Hepatic stellate cell (primary cell): ENCODE data around the gene SMOC2.

Experiments used
- DNase-seq: peaks from one replicate; pipeline ENCODE4 v3.0.0; 2011; ENCODE audit warnings: low spot score

The SMOC2 gene

DNA sequence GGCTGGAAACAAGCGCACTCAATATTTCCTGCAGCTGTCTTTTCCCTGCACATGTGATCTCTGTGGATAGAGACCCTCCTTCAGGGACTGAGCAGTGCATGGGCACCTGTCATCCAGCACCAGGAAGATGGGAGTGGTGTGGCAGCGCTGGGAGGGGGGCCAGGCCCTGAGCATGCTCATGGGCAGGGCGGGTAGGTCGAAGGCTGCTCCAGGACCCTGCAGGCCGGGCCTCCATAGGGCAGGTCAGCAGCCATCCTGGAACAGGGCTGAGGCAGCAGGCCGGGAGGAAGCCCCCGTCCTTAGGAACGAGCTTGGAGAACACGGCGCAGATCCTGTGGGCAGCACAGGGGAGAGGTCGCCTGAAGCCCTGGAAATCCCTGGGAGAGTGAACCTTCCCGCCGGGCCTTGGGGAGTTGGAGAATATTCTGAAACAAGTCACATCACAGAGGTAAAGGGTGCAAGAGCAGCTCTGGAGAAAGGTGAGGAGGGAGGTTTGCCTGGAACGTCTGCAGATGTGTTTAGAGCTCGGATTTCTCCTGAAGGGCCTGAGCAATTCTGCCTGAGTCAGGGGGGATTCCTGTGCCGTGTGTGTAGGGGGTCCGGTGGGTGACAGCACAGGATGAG, 133.2 kb downstream of the SMOC2 start:
- no peak for DNase-seq

- no peak for DNase-seq
Measured at GRCh38 chr6:168574699-168575195, 133.8 kb downstream of the SMOC2 start.

- no peak for DNase-seq
Measured at GRCh38 chr6:168575346-168576098, 134.5 kb downstream of the SMOC2 start.

GRCh38 chr6:168576388-168576787, 135.4 kb downstream of the SMOC2 start:
- no peak for DNase-seq

- no peak for DNase-seq
Measured at GRCh38 chr6:168577496-168577895, 136.5 kb downstream of the SMOC2 start.

GRCh38 chr6:168578036-168578435, 137.1 kb downstream of the SMOC2 start:
- DNase-seq: no peak

DNA sequence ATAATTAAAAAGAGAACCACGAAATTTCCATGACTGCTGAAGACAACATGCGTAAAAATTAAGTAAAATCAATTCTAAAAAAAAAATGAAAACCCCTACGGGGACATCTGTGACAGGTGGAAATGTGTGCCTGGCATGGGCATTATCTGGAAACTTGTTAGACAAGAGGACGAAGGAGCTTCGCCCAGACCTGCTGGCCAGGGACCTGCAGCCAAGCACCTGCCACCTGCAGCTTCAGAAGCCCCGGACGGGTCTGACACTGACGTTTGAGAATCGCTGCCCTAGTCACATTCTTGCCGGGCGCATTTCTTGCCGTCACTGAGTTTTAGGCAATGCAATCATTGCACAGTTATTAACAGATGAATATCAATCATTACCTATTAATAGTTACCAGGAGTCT, 140.3 kb downstream of the SMOC2 start:
- DNase-seq: no peak

DNA sequence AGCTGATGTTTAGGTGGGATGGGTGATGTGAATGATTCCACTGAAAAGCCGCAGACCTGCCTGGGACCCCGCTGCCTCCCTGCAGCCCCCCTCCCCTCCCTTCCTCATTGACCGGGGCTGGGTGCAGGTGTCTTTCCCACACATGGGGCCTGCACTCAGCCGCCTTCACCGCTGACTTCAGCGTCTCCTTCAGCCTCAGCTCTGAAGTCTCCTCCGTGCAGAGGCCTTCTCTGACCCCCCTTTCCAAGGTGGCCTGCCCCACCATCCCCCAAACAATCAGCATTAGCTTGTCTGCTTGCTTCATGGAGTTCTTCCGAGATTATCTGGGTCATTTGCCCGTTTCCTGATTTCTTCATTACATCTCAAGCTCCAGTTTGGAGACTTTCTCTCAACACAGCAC, 140.7 kb downstream of the SMOC2 start:
- DNase-seq: no peak

- no peak for DNase-seq
Measured at GRCh38 chr6:168582571-168582981, 141.6 kb downstream of the SMOC2 start.

DNA sequence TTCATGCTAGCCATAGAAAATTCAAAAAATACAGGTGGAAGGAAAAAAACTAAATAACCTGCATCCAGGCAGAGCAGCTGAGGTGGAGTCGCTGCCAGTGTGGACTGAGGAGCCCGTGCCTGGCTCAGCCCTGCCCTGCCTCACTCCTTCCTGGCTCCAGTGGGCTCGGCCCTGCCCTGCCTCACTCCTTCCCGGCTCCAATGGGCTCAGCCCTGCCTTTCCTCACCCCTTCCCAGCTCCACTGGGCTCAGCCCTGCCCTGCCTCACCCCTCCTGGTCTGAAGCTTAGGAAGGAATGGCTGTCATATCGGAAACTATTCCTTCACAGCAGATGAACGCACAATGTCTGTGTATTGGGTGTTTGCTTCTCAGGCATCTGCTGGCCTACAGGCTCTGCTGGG, 142.1 kb downstream of the SMOC2 start:
- DNase-seq: no peak

- no peak for DNase-seq
Measured at GRCh38 chr6:168583821-168584220, 142.8 kb downstream of the SMOC2 start.

DNA sequence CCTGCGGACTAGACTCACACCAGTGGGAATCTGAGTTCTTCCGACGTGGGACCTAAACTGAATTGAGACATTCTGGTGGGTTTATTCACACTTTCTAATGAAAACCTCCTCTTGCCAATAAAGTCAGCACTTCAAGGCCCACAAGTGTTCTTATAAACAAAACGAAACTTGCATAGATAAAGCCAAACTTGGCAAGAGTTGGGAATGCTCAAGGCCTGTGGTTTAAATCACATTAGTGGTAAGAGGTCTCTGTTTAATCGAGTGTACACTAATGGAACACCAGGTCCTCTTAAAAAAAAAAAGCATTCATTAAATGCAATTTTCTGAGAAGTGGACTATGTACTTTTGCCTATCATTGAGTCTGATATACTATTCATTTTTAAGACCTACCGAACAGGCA, 143.3 kb downstream of the SMOC2 start:
- no peak for DNase-seq

- no peak for DNase-seq
Measured at GRCh38 chr6:168584671-168585070, 143.7 kb downstream of the SMOC2 start.

DNA sequence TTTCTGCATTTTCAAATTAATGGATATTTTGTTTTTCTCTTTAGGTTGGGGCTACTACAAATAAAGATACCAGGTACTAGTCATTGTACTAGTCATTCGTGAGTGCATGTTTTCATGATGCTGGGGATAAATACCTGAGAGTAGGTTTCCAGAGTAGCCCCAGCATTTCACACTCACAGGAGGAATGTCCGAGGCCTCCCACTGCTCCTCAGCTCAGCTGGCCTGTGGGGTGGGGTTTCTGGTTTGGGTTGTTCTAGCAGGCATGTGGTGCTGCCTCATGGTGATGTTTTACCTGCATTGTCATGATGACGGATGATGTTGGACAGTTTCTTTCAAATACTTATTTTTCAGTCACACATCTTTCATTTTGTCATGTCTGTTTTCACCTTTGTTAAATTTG, 144.5 kb downstream of the SMOC2 start:
- no peak for DNase-seq

DNA sequence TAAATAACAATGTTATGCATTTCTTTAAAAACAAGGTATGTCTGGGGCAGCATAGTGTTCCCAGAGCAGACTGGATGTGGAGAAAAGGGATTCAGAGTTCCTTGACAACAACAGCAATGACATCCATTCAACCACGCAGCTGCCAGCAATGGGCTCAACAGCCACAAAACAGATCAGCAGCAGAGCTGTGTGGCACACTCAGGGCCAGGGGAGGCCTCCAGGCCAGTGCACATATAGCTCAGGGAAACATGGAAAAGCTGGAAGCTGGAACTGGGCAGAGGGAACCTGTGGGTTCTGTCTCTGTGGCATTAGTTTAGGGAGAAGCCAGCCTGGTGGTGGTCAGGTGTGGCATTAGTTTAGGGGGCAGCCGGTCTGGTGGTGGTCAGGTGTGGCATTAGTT, 148.3 kb downstream of the SMOC2 start:
- no peak for DNase-seq

DNA sequence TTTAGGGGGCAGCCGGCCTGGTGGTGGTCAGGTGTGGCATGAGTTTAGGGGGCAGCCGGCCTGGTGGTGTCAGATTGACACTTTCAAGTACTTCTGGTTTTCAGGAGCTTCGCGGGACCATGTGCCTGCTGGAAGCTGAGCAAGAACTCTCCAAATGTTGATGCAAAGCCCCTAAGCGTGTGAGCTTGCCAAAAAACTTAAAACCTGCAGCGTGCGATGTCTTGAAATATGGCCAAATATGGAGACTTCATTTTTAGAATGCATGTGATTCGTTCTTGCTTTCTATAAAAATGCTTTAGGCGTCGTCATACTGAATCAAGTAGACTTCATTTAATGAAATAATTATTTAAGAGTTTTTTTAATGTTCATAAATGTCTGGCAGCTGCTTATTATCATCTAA, 149.4 kb downstream of the SMOC2 start:
- no peak for DNase-seq

DNA sequence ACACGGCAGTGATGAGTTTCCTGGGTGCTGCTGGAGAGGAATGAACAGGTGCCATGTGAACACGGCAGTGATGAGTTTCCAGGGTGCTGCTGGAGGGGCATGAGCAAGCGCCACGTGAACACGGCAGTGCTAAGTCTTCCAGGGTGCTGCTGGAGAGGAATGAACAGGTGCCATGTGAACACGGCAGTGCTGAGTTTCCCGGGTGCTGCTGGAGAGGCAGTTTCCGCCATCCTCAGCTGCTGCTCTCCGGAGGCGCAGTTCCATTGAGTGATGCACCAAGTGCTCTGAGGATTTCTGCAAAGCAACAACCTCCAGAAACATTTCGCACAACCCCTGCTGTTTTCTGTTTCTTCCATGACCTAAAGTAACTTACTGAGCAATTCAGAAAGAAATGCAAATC, 155.4 kb downstream of the SMOC2 start:
- DNase-seq: no peak

DNA sequence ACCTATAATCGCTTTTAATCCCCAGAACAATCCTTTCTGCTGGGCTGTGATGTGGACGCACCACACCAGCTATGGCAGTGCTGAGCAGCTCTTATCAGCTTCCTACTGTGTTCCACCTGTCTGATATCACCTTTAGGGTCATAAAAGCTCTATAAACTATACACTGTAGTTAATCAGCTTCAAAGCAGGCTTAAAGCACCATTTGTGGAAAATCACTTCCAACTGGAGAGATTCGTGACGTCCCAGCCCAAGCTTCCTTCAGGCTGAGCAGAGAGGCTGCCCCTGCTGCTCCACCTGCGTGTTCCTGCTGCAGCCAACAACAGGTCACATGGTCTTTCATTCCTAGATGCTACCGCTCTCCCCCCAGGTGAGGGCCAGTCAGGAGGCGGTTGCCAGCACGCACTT, 156.5 kb downstream of the SMOC2 start:
- no peak for DNase-seq

DNA sequence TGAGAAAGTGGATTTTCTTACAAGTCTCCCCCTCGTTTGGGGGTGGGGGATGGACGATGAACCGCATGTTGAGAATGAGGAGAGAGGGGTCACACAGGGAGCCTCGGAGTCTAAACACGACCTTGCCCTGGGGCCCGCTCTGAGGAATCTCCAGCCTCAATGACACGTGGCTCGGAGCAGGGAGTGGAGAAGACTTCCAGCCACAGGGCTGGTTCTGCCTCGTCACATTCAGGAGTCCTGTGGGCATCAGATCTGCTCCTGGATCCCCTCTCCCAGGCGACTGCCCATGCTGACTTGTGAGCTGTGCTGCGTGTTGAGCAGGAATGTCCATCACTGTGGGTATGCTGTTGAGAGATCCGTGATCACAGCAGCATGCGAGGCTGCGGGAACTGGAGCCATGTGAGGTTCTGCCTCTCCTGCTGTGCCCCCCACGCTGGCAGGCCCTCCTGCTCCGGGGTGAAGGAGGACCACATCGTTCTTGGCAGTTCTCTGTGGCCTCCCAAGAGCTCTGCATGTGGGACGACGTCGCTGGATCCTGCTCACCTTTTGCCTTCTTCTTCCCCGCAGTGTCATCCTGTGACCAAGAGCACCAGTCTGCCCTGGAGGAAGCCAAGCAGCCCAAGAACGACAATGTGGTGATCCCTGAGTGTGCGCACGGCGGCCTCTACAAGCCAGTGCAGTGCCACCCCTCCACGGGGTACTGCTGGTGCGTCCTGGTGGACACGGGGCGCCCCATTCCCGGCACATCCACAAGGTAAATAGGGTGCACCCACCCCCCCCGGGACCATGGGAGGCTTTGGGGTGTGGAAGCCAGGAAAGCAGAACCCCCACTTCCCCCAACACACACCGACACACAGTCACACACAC, 157.5 kb downstream of the SMOC2 start:
- DNase-seq: no peak

DNA sequence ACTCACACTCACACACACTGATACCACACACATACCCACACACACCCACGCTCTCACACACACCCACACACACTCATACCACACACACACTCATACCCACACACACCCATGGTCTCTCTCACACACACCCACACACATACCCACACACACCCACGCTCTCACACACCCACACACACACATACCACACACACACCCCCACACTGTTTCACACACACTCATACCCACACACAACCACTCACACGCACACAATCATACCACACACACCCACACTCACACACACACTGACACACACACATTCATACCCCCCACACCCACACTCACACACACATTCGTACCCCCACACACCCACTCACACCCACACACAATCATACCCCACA, 158.1 kb downstream of the SMOC2 start:
- DNase-seq: no peak

DNA sequence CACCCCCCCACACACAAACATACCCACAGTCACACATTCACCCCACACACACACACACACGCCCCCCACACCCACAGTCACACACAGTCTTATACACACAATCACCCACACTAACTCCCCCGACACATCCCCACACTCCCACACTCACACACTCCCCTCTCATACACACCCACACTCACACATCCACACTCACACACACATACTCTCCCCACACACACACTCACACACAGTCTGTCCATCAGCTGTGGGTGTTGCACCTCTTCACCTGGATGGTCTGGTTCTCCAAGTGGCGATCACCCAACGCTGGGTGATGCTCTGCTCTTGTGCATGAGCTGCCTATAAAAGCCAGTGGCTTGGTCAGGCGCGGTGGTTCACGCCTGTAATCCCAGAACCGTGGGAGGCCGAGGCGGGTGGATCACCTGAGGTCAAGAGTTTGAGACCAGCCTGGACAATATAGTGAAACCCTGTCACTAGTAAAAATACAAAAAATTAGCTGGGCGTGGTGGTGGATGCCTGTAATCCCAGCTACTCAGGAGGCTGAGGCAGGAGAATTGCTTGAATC, 158.9 kb downstream of the SMOC2 start:
- no peak for DNase-seq

DNA sequence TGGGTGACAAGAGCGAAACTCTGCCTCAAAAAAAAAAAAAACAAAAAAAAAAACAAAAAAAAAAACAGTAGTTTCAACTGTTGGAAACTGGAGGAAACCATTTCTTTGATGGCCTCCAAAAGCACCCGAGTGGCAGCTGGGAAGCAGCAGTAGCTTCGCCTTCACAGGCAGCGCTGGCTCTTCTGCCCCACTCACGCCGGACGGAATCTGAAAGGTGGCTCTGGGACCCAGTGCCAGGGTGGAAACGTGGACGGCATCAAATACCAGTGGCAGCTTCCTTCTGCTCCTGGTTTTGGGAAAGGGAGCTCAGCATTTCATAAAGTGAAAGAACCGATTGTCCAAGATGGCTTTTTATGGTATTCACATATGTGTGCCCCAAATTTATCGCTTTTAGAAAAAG, 159.4 kb downstream of the SMOC2 start:
- no peak for DNase-seq

DNA sequence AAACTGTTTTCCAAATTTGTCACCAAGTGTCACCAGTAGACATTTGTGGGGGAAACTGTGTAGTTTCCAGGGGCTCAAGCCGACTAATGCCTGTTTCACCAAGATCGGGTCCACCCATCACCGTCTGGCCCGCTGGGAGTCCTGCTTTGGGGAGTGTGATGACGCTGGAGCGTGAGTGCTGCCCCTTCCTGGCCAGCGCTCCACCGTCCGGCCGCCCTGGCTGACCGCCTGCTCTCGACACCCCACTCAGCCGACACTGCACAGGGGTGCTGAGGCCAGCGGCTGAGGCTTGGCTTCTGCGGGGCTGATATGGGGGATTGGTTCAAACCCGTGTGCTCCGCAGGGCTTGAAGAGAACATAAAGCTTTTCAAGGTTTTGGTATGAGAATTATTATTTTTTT, 160.1 kb downstream of the SMOC2 start:
- no peak for DNase-seq
